ENCODE data around the gene CDH13.

DNA sequence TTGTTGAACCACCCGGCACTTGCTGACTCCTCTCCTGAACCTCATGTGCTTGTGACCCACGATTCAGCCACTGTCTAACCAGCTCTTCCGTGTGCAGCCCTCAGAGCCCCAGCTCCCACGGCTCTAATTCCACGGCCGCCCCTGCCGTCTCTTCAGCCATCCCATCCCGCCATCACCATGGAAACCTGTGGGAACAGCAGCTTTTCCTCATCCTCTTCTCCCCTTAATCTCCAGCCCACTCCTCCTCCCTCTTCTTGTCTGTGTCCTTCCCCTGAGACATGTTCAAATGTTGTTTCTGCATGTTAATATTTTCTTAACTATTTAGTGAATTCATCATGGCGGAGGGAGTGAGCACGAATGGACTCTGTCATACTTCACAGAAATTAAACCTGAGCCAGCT lies 285.2 kb downstream of the CDH13 start:
- no peak for TF ChIP-seq EZH2 (IDR thresholded peaks at IDR 0.05; ENCODE audit: borderline replicate concordance)
- TF ChIP-seq, protein P1, sequence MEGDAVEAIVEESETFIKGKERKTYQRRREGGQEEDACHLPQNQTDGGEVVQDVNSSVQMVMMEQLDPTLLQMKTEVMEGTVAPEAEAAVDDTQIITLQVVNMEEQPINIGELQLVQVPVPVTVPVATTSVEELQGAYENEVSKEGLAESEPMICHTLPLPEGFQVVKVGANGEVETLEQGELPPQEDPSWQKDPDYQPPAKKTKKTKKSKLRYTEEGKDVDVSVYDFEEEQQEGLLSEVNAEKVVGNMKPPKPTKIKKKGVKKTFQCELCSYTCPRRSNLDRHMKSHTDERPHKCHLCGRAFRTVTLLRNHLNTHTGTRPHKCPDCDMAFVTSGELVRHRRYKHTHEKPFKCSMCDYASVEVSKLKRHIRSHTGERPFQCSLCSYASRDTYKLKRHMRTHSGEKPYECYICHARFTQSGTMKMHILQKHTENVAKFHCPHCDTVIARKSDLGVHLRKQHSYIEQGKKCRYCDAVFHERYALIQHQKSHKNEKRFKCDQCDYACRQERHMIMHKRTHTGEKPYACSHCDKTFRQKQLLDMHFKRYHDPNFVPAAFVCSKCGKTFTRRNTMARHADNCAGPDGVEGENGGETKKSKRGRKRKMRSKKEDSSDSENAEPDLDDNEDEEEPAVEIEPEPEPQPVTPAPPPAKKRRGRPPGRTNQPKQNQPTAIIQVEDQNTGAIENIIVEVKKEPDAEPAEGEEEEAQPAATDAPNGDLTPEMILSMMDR (IDR thresholded peaks at IDR 0.05; ENCODE audit: poor library complexity), result no peak

Measured in hepatocyte (in vitro differentiated cells).